Stimulated activated CD8-positive, alpha-beta memory T cell treated with anti-CD3 and anti-CD28 coated beads, Interleukin-2, amount 100 ng/mL, for 48 hours (primary cell): ENCODE measurements around the gene DDX5.

ENCODE experiments used
- DNase-seq, 2 donors: peaks; one replicate each; pipeline ENCODE4 v3.0.0-alpha.2; 2020; ENCODE audit warnings: low read depth in 2 of 2

The DDX5 gene

DNA sequence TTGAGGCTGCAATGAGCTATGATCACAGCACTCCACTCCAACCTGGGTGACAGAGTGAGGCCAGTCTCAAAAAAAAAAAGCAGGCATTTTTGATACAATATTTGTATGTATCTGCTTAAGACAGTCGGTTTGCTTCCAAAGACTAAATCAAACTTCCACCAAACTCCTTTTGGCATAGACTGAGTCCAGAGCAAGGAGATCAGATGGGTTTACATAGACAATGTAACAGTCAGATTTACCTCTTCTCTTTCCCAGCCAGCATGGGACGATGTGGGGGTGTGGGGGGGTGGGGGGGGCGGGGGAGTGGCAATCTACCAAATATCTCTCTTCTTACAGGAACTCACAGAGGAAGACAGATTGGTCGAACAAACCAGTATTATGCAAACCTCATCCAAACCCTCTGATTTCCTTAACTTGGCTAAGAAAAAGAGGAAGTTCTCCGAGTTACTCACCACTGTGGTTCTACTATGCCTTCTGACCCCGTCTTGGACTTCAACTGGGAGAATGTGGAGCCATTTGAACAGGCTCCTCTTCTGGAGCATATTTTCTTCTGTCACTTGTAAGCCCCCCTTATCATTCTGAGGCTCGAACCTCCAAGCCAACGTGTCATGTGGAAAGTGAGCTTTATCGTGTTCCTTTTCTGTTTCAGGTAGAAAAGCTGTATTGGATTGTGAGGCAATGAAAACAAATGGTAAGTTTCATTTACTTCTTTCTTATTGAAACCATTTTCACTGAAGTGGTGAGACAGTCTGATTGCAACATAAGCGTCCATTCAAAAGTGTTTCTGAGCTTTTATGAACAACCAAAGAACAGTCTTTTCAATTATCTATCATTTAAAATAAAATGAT, 57.2 kb downstream of the DDX5 start, which contains the start of gene MILR1:
Gene MILR1, plus strand, starts transcription at position 451 of the 848 bp plus-strand sequence. Its CDS starts 54 bp downstream, at position 505.
- no peak for DNase-seq
